Activated CD4-positive, alpha-beta memory T cell treated with anti-CD3 and anti-CD28 coated beads for 36 hours (primary cell): ENCODE results near the gene PCDHGA12. TPM values are rescaled to one million over a fixed set of nuclear protein-coding genes. Genes with fewer than 3 reads are reported as not detected.
"Not testable (repeated sequence)": the region's sequence is repeated elsewhere in the genome, so short reads cannot be mapped to it uniquely, and the experiment has no call there.

ENCODE experiments used
- CTCF ChIA-PET: fragments of 350-600 bp; sonication (Branson Sonifier 250); formaldehyde crosslinking; loops from one replicate; lab custom pipeline; 2021; ENCODE audit warnings: antibody characterized with exemption, inconsistent platforms; lab: Charles Lee
- POLR2A ChIA-PET: fragments of 350-600 bp; sonication (Branson Sonifier 250); formaldehyde crosslinking; loops from one replicate; lab custom pipeline; 2021; ENCODE audit warnings: antibody characterized with exemption; lab: Charles Lee
- DNase-seq: peaks from one replicate; pipeline ENCODE4 v3.0.0-alpha.2; 2020
- H3K27ac Mint-ChIP-seq: one replicate; pipeline ENCODE4 v1.8.0; 2021; ENCODE audit warnings: mixed read lengths
- H3K27me3 Mint-ChIP-seq: one replicate; pipeline ENCODE4 v1.8.0; 2021; ENCODE audit warnings: mixed read lengths
- H3K36me3 Mint-ChIP-seq: one replicate; pipeline ENCODE4 v1.8.0; 2021; ENCODE audit warnings: mixed read lengths
- H3K4me1 Mint-ChIP-seq: one replicate; pipeline ENCODE4 v1.8.0; 2021; ENCODE audit warnings: low read depth, mixed read lengths
- H3K4me3 Mint-ChIP-seq: one replicate; pipeline ENCODE4 v1.8.0; 2021; ENCODE audit warnings: mild to moderate bottlenecking, mixed read lengths
- H3K9me3 Mint-ChIP-seq: one replicate; pipeline ENCODE4 v1.8.0; 2021; ENCODE audit warnings: mixed read lengths
- intact Hi-C: fragments of 100-400 bp; cut with micrococcal nuclease; formaldehyde crosslinking; loops from one replicate; pipeline ENCODE4 v1.15.1; 2023
- total RNA-seq, 2 experiments: library from RNA; stranded (reverse); gene quantifications; one replicate each; pipeline ENCODE4 v1.2.3, GENCODE V29; 2021

Gene PCDHGA12
- total RNA-seq, 2 experiments from 2014 or later, result 0.07 TPM; not detected in 1

DNA sequence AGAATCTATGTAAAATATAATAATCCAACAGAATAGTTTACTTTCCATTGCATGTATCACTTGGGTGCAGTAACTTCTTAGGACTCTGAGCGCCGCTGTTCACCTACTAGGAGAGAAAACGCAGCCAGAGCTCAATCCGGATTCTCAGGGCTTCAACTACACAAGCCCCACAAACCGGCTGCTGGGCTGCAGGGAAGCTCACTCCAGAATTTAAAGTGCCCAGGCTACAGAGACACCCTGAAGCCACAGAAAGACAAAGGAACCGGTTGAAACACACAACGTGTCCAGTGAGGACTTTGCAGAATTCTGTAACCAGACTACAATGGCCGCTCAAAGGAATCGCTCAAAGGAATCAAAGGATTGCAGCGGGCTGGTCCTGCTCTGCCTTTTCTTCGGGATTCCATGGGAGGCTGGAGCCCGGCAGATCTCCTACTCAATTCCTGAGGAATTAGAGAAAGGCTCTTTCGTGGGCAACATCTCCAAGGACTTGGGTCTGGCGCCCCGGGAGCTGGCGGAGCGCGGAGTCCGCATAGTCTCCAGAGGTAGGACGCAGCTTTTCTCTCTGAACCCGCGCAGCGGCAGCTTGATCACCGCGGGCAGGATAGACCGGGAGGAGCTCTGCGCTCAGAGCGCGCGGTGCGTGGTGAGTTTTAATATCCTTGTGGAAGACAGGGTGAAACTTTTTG lies 17.3 kb upstream of the PCDHGA12 start, which contains the start of gene PCDHGA10:
PCDHGA10 (plus strand) TSS at position 134 of the 686 bp plus-strand sequence; CDS start at position 323, 189 bp downstream.
- H3K4me1 Mint-ChIP-seq, result peaks cover 18% of the 10 kb centered on the region
- peaks cover 25% of the 10 kb centered on the region for H3K36me3 Mint-ChIP-seq
- H3K27ac Mint-ChIP-seq, result no peak within 1 kb of the TSS
- ChIA-PET POLR2A (no interaction called here), CTCF (interaction anchor here (0.6 to 3.3 kb wide), 32 partner anchors 8 to 236 kb away, joined by 3 to 59 read pairs (median 4); partner anchors contain the start of genes PCDHB10, PCDHB8, PCDHGA11 and PCDHGA12)
- H3K4me3 Mint-ChIP-seq, result peak within 1 kb of the TSS; percentile 66
- intact Hi-C loops, result loop anchor here (2.0 to 10.0 kb wide), 4 partner anchors 48 to 146 kb away; partner anchors contain the start of gene PCDHGA5
- peak; percentile 69 for DNase-seq
- peaks cover 61% of the 10 kb centered on the region for H3K27me3 Mint-ChIP-seq
- H3K9me3 Mint-ChIP-seq, result peaks cover 23% of the 10 kb centered on the region

DNA sequence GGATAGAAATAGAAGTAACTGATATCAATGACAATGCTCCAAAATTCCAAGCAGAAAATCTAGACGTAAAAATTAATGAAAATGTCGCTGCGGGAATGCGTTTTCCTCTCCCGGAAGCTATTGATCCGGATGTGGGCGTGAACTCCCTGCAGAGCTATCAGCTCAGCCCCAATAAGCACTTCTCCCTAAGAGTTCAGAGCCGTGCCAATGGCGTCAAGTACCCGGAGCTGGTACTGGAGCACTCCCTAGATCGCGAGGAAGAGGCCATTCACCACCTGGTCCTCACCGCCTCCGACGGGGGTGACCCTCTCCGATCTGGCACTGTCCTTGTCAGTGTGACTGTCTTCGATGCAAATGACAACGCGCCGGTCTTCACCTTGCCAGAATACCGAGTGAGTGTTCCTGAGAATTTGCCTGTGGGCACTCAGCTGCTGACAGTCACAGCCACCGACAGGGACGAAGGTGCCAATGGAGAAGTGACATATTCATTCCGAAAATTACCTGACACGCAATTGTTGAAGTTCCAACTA lies 16.7 kb upstream of the PCDHGA12 start:
- peaks cover 15% of the 10 kb centered on the region for H3K4me1 Mint-ChIP-seq
- H3K27me3 Mint-ChIP-seq, result peaks cover 62% of the 10 kb centered on the region
- CTCF ChIA-PET, result interaction anchor here (0.6 to 3.3 kb wide), 28 partner anchors 8 to 221 kb away, joined by 3 to 59 read pairs (median 5); partner anchors contain the start of genes PCDHB10, PCDHGA11, PCDHGA12 and PCDHGA6
- no peak for DNase-seq
- intact Hi-C loops, result loop anchor here (2.0 to 10.0 kb wide), 4 partner anchors 49 to 145 kb away; partner anchors contain the start of gene PCDHGA5
- peaks cover 28% of the 10 kb centered on the region for H3K36me3 Mint-ChIP-seq
- peaks cover 27% of the 10 kb centered on the region for H3K9me3 Mint-ChIP-seq
- no peak overlapping the region for H3K27ac Mint-ChIP-seq
- POLR2A ChIA-PET, result no interaction called here
- peak overlapping the region; percentile 66 for H3K4me3 Mint-ChIP-seq

DNA sequence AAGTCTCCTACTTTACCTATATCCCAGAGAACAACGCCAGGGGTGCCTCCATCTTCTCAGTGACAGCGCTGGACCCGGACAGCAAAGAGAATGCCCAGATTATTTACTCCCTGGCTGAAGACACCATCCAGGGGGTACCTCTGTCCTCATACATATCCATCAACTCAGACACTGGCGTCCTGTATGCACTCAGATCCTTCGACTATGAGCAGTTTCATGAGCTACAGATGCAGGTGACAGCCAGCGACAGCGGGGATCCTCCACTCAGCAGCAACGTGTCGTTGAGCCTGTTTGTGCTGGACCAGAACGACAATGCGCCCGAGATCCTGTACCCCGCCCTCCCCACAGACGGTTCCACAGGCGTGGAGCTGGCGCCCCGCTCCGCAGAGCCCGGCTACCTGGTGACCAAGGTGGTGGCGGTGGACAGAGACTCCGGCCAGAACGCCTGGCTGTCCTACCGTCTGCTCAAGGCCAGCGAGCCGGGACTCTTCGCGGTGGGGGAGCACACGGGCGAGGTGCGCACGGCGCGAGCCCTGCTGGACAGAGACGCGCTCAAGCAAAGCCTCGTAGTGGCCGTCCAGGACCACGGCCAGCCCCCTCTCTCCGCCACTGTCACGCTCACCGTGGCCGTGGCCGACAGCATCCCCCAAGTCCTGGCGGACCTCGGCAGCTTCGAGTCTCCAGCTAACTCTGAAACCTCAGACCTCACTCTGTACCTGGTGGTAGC lies 15.6 kb upstream of the PCDHGA12 start:
- CTCF ChIA-PET, result interaction anchor here (0.6 to 3.3 kb wide), 9 partner anchors 15 to 149 kb away, joined by 3 to 59 read pairs (median 13); partner anchors contain the start of genes PCDHGA12, PCDHGB3 and PCDHGB5
- intact Hi-C loops, result loop anchor here (5.0 to 10.0 kb wide), 2 partner anchors 50 to 98 kb away; partner anchors contain the start of gene PCDHGA5
- H3K4me3 Mint-ChIP-seq, DNase-seq, H3K27ac Mint-ChIP-seq, POLR2A ChIA-PET: not testable (repeated sequence)
- H3K4me1 Mint-ChIP-seq, result peaks cover 15% of the 10 kb centered on the region
- H3K27me3 Mint-ChIP-seq, result peaks cover 62% of the 10 kb centered on the region
- H3K9me3 Mint-ChIP-seq, result peaks cover 25% of the 10 kb centered on the region
- H3K36me3 Mint-ChIP-seq, result peaks cover 26% of the 10 kb centered on the region

DNA sequence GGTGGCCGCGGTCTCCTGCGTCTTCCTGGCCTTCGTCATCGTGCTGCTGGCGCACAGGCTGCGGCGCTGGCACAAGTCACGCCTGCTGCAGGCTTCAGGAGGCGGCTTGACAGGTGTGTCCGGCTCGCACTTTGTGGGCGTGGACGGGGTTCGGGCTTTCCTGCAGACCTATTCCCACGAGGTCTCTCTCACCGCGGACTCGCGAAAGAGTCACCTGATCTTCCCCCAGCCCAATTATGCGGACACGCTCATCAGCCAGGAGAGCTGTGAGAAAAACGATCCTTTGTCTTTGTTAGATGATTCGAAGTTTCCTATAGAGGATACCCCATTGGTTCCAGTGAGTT lies 15.1 kb upstream of the PCDHGA12 start:
- peaks cover 28% of the 10 kb centered on the region for H3K36me3 Mint-ChIP-seq
- not testable (repeated sequence) for H3K4me3 Mint-ChIP-seq

DNA sequence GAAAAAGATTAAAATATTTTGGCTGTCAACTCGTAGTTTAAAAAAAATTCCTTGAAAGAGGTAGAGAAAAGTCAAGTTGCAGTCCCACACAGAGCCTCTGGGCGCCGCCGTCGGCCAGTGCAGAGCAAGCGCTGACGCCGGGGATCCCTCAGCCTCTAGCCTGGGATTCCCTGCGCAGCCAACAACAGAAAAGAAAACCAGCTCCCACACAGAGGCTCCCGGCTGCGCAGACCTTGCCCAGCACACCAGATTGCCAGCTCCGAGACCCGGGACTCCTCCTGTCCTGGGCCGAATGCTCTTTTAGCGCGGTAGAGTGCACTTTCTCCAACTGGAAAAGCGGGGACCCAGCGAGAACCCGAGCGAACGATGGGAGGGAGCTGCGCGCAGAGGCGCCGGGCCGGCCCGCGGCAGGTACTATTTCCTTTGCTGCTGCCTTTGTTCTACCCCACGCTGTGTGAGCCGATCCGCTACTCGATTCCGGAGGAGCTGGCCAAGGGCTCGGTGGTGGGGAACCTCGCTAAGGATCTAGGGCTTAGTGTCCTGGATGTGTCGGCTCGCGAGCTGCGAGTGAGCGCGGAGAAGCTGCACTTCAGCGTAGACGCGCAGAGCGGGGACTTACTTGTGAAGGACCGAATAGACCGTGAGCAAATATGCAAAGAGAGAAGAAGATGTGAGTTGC lies 12.7 kb upstream of the PCDHGA12 start, which contains the start of gene PCDHGB7:
PCDHGB7 (plus strand) TSS at position 184 of the 679 bp plus-strand sequence; CDS start at position 367, 183 bp downstream.
- CTCF ChIA-PET, result interaction anchor here (1.0 to 2.5 kb wide), 7 partner anchors 11 to 150 kb away, joined by 3 to 15 read pairs (median 6); partner anchors contain the start of gene PCDHGB3
- intact Hi-C loops, result loop anchor here (1.0 to 10.0 kb wide), 2 partner anchors 53 to 147 kb away; partner anchors contain the start of gene PCDHGA5
- peaks cover 19% of the 10 kb centered on the region for H3K4me1 Mint-ChIP-seq
- peak; percentile 71 for DNase-seq
- peak within 1 kb of the TSS; percentile 54 for H3K4me3 Mint-ChIP-seq
- POLR2A ChIA-PET, H3K27ac Mint-ChIP-seq: not testable (repeated sequence)
- peaks cover 76% of the 10 kb centered on the region for H3K27me3 Mint-ChIP-seq
- H3K9me3 Mint-ChIP-seq, result peaks cover 37% of the 10 kb centered on the region
- H3K36me3 Mint-ChIP-seq, result peaks cover 37% of the 10 kb centered on the region

More for the DNA sequence above, 15.1 kb upstream of the PCDHGA12 start:
- H3K4me1 Mint-ChIP-seq, result peaks cover 15% of the 10 kb centered on the region
- DNase-seq, H3K27ac Mint-ChIP-seq, POLR2A ChIA-PET: not testable (repeated sequence)
- CTCF ChIA-PET, result interaction anchor here (1.3 to 3.1 kb wide), 2 partner anchors 15 to 97 kb away, joined by 4 to 32 read pairs; partner anchors contain the start of gene PCDHGA12
- H3K27me3 Mint-ChIP-seq, result peaks cover 64% of the 10 kb centered on the region
- H3K9me3 Mint-ChIP-seq, result peaks cover 27% of the 10 kb centered on the region
- intact Hi-C loops, result loop anchor here (10.0 kb wide), 1 partner anchor 50 kb away; the partner anchor contains the start of gene PCDHGA5

DNA sequence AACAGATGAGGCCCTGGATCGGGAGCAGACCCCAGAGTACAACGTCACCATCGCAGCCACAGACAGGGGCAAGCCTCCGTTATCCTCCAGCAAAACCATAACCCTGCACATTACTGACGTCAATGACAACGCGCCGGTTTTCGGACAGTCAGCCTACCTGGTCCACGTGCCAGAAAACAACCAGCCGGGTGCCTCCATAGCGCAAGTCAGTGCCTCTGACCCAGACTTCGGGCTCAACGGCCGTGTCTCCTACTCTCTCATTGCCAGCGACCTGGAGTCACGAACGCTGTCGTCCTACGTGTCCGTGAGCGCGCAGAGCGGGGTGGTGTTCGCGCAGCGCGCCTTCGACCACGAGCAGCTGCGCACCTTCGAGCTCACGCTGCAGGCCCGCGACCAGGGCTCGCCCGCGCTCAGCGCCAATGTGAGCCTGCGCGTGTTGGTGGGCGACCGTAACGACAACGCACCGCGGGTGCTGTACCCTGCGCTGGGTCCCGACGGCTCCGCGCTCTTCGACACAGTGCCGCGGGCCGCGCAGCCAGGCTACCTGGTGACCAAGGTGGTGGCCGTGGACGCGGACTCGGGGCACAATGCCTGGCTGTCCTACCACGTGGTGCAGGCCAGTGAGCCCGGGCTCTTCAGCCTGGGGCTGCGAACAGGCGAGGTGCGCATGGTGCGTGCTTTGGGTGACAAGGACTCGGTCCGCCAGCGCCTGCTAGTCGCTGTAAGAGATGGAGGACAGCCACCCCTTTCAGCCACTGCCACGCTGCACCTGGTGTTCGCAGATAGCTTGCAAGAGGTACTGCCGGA lies 11.0 kb upstream of the PCDHGA12 start:
- peaks cover 40% of the 10 kb centered on the region for H3K9me3 Mint-ChIP-seq
- DNase-seq, result no peak
- ChIA-PET CTCF (interaction anchor here (0.7 to 2.5 kb wide), 7 partner anchors 11 to 232 kb away, joined by 3 to 15 read pairs (median 6); partner anchors contain the start of genes PCDHB9 and PCDHGA12), POLR2A (no interaction called here)
- H3K4me1 Mint-ChIP-seq, result peaks cover 10% of the 10 kb centered on the region
- no peak overlapping the region for H3K4me3 Mint-ChIP-seq
- H3K27me3 Mint-ChIP-seq, result peaks cover 72% of the 10 kb centered on the region
- H3K27ac Mint-ChIP-seq, result no peak overlapping the region
- intact Hi-C loops, result loop anchor here (10.0 kb wide), 1 partner anchor 54 kb away; the partner anchor contains the start of gene PCDHGA5
- H3K36me3 Mint-ChIP-seq, result peaks cover 42% of the 10 kb centered on the region

DNA sequence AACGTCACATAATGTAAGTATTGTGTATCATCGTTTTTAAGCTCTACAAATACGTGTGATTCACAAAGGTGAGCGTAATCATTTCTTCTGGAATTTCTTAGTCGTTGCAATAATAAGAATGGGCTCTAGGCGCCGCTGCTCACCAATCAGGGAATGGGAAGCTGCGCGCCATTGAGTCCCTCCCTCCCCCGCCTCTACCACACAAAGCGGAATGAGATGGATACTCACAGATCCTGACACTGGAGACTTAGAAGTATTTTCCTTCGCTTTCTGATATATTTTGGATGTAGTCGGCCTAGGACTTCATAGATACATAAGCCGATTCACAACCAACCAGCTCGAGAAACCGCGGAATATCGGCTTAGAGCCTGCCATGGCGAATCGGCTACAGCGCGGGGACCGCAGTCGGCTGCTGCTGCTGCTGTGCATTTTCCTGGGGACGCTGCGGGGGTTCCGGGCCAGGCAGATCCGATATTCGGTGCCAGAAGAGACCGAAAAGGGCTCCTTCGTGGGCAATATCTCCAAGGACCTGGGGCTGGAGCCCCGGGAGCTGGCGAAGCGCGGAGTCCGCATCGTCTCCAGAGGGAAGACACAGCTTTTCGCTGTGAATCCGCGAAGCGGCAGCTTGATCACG lies 9.3 kb upstream of the PCDHGA12 start, which contains the start of gene PCDHGA11:
PCDHGA11 (plus strand) TSS at position 197 of the 634 bp plus-strand sequence; CDS start at position 374, 177 bp downstream.
- CTCF ChIA-PET, result interaction anchor here (0.6 to 2.6 kb wide), 20 partner anchors 8 to 225 kb away, joined by 3 to 27 read pairs (median 5); partner anchors contain the start of genes PCDHGA10, PCDHGA12, PCDHGB2 and PCDHGB3
- H3K4me3 Mint-ChIP-seq, result peak within 1 kb of the TSS; percentile 72
- peaks cover 36% of the 10 kb centered on the region for H3K9me3 Mint-ChIP-seq
- intact Hi-C loops, result loop anchor here (5.0 kb wide), 1 partner anchor 56 kb away; the partner anchor contains the start of gene PCDHGC3
- H3K27me3 Mint-ChIP-seq, result peaks cover 68% of the 10 kb centered on the region
- no peak within 1 kb of the TSS for H3K27ac Mint-ChIP-seq
- peak; percentile 66 for DNase-seq
- POLR2A ChIA-PET, result interaction anchor here (0.6 to 1.4 kb wide), 2 partner anchors 101 to 262 kb away, joined by 3 to 4 read pairs; partner anchors contain the start of gene TAF7
- H3K4me1 Mint-ChIP-seq, result peaks cover 4% of the 10 kb centered on the region
- peaks cover 35% of the 10 kb centered on the region for H3K36me3 Mint-ChIP-seq

DNA sequence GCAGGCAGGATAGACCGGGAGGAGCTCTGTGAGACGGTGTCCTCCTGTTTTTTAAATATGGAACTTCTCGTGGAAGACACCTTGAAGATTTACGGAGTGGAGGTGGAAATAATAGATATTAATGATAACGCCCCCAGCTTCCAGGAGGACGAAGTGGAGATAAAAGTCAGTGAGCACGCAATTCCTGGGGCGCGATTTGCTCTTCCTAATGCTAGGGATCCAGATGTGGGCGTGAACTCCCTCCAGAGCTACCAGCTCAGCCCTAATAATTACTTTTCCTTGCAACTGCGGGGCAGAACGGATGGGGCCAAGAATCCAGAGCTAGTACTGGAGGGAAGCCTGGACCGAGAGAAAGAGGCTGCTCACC lies 8.8 kb upstream of the PCDHGA12 start:
- intact Hi-C loops, result loop anchor here (5.0 kb wide), 1 partner anchor 56 kb away; the partner anchor contains the start of gene PCDHGC3
- peaks cover 68% of the 10 kb centered on the region for H3K27me3 Mint-ChIP-seq
- H3K4me1 Mint-ChIP-seq, result peaks cover 4% of the 10 kb centered on the region
- POLR2A ChIA-PET, result interaction anchor here (0.6 to 1.4 kb wide), 2 partner anchors 101 to 262 kb away, joined by 3 to 4 read pairs; partner anchors contain the start of gene TAF7
- DNase-seq, result no peak
- peak overlapping the region; percentile 72 for H3K4me3 Mint-ChIP-seq
- peaks cover 35% of the 10 kb centered on the region for H3K36me3 Mint-ChIP-seq
- H3K9me3 Mint-ChIP-seq, result peaks cover 36% of the 10 kb centered on the region
- CTCF ChIA-PET, result interaction anchor here (0.6 to 2.6 kb wide), 18 partner anchors 8 to 225 kb away, joined by 3 to 27 read pairs (median 5); partner anchors contain the start of genes PCDHGA10, PCDHGA12, PCDHGB2 and PCDHGB3
- H3K27ac Mint-ChIP-seq, result no peak overlapping the region

DNA sequence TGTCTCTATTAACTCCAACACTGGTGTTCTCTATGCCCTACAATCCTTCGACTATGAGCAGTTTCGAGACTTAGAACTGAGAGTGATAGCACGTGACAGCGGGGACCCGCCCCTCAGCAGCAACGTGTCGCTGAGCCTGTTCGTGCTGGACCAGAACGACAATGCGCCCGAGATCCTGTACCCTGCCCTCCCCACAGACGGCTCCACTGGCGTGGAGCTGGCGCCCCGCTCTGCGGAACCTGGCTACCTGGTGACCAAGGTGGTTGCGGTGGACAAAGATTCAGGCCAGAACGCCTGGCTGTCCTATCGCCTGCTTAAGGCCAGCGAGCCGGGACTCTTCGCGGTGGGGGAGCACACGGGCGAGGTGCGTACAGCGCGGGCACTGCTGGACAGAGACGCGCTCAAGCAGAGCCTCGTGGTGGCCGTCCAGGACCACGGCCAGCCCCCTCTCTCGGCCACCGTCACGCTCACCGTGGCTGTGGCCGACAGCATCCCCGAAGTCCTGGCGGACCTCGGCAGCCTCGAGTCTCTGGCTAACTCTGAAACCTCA lies 7.5 kb upstream of the PCDHGA12 start:
- POLR2A ChIA-PET, result no interaction called here
- peaks cover 36% of the 10 kb centered on the region for H3K9me3 Mint-ChIP-seq
- no peak for DNase-seq
- no peak overlapping the region for H3K4me3 Mint-ChIP-seq
- intact Hi-C loops, result loop anchor here (5.0 kb wide), 1 partner anchor 54 kb away; the partner anchor contains the start of gene PCDHGC3
- H3K4me1 Mint-ChIP-seq, result peaks cover 4% of the 10 kb centered on the region
- no peak overlapping the region for H3K27ac Mint-ChIP-seq
- CTCF ChIA-PET, result interaction anchor here (0.6 to 2.6 kb wide), 3 partner anchors 89 to 1162 kb away, joined by 3 to 27 read pairs (median 3); no protein-coding TSS in a partner anchor
- H3K27me3 Mint-ChIP-seq, result peaks cover 67% of the 10 kb centered on the region
- H3K36me3 Mint-ChIP-seq, result peaks cover 34% of the 10 kb centered on the region
